Umbilical cord (tissue), 2 donors: ENCODE results near the gene ITPR3. TPM values are rescaled to one million over a fixed set of nuclear protein-coding genes. Genes with fewer than 3 reads are reported as not detected.

Experiments used
- DNase-seq: peaks from one replicate; pipeline ENCODE4 v3.0.0-alpha.2; 2015; ENCODE audit warnings: low spot score
- total RNA-seq: library from RNA; depleted of rRNA; stranded (reverse); fragments of >200 nt; gene quantifications from one replicate; pipeline ENCODE4 v1.2.3, GENCODE V29; 2014; ENCODE audit warnings: low replicate concordance; ENCODE audit not compliant: insufficient read depth

Gene ITPR3
- 4.1 TPM for total RNA-seq

DNA sequence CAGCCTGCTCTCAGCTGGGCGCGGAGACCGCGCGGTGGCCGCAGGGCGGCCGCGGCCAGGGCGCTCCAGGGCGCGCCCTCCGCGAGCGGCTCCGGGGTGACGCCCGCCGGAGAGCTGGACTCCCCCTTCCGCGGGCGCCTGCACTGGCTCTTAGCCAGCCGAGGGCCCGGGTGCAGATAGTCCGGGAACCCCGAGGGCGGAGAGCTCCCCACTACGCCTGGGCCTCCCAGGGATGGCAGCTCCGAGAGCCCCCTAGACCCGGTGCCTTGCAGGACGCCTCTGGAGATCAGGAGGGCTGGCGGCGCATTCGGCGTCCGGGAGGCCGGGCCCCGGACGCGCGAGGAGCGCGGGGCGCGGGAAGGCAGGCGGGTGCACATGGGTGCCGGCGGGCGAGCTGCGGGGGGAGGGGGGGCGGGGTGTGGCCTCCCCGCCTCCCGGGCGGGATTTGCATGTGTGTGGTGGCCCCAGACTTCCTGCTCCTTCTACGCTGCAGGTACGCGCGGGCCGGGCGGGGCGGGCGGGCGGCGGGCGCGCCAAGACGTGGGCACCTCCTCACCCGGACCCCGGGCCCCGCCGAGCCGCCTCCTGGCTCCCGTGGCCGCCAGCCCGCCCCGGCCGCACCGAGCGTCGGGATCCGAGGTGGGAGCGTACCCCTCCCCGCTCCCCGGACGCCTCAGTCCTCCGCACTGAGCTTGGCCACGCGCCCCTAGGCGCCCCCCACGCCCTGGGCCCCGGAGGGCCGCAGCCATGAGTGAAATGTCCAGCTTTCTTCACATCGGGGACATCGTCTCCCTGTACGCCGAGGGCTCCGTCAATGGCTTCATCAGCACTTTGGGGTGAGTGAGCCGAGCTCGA is at the start of gene ITPR3:
Gene ITPR3, plus strand, starts transcription at position 467 of the 855 bp plus-strand sequence. Its CDS starts 281 bp downstream, at position 748.
- DNase-seq, result no peak

DNA sequence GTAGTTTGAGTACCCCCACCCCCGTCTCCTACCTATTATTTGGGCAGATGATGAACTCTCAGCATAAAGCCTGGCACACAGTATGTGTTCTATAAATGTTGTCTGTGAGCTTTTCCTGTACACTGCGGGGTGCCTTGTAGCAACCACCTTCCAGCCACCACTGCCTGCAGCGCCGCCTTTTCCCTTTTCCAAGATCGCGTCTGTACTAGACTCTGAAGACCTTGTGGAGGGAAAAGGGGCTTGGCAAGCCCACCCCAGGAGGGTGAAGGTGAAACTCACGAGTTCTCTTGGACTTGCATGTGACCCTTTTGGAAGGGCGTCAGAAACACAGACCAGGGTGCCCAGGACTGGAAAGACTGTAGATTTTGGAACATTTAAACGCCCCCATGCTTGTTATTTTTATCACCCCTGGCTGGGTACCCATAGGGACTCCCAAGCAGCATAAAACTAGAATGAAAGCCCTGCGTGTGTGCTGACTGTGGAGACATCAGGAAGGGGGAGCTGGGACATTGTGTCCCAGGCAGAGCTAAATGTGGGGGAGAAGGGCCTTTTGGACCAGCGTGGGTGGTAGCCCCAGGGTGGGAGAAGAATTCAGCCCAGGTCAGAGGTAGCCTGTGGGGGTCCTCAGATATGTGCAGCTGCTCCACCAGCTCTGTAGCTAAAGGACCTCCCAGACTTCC is 49.3 kb upstream of the ITPR3 start:
- DNase-seq, result no peak

DNA sequence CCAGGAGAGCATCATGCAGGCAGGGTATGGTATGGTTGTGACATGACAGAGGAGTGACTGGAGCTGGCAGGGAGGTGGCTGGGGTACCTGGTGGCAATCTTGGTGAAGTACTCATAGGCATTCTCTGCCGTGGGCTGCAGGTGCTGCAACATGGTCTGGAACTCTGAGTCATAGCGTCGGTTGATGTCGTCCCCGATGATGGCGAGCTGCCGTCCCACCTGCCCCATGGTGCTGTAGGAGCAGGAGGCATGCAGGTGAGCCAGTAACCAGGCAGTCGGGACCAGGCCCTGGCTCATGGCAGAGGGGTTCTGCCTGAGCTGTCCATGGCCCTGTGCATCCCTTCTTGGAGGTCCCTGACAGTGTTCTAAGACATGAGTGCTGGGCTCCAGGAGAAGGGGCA is 45.9 kb upstream of the ITPR3 start:
- no peak for DNase-seq

DNA sequence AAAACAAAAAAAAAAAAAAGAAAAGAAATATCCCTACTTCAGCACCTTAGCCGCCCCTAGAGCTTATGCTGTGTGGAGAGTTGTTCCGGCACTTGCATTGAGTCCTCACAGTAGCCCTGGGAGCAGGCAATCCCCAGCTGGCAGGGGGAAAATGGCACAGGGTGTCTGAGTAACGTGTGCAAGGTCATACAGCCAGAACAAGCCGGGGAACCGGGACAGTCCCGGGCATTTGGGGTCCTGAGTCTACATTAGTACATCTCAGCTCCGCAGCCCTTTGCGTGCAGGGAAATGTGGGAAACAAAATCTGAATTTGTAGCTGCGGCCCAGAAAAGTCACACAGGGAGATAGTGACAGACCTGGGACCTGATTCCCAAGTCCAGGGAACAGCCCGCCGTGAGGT is 44.5 kb upstream of the ITPR3 start:
- DNase-seq, result no peak

DNA sequence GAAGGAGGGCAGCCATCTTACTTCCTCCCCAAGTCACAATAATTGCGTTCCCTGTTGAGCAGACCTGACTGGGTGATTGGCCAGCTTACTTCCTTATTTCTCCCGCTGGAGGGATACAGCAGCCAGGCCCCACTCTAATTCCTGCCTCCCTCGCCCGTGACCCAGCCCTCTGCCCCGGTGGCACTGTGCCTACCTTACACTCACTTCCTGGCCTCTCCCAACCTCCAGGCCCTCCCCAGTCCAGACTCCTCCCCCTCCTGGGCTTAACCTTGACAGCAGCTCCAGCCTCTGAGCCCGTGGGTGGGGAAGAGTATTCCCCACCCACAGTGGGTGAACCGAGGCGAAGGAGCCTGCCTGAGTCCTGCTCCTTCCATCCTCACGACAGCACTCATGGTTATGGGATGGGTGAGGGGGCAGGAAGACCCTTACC is 44.0 kb upstream of the ITPR3 start:
- DNase-seq, result no peak

DNA sequence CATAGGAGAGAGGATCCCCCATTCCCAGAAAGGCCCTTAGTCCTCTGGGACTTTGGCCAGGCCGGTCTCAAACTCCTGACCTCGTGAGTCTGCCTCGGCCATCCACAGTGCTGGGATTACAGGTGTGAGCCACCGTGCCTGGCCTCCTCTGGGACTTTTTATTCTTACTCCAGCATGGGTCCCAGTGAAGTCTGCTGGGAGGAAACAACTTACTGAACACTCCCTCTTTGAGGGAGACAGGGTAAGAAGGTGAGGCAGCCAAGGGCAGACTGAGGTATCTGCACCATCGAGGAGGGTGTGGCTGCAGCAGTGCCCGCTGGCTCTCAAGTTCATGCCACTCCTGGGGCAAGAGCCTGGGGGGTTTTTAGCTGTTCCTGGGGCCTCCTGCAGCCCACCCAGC is 43.4 kb upstream of the ITPR3 start:
- DNase-seq, result no peak

DNA sequence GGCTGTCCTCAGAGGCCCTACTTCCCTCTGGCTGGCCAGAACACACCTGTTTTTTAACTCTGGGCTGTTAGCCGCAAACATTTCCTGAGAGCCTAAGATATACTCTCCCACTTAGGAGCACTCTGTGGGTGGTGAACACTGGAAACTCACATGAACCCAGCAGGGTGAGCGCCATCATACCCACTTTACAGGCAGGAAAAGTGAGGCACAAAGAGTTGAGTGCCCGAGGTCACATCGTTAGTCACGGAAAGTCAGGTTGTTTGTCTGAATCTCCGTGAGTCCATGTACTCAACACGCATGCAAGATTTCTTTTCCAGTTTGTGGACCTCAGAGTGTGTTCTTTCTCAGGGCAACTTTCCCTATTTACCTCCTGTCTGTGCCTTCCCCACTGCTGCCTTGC is 43.0 kb upstream of the ITPR3 start:
- DNase-seq, result no peak

DNA sequence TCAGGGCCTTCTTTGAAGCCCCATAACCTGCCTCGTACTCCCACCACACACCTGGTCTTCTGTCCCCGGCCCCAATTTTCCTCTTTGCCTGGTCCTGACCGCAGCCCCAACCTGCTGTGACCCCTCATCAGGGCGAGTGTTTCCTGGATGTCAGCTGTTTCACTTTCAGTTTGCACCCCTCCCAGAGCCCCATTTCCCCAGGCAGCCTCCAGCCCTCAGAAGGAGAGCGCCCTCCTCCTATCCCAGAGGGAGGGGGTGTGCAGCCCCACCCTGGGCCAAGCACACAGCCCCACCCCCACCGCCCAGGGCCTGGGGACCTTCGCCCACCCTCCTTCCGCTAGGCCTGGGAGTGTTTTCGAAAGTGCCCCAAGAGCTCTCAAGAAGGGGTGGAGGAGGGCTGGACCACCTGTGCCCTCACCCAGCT is 42.5 kb upstream of the ITPR3 start:
- DNase-seq, result no peak

DNA sequence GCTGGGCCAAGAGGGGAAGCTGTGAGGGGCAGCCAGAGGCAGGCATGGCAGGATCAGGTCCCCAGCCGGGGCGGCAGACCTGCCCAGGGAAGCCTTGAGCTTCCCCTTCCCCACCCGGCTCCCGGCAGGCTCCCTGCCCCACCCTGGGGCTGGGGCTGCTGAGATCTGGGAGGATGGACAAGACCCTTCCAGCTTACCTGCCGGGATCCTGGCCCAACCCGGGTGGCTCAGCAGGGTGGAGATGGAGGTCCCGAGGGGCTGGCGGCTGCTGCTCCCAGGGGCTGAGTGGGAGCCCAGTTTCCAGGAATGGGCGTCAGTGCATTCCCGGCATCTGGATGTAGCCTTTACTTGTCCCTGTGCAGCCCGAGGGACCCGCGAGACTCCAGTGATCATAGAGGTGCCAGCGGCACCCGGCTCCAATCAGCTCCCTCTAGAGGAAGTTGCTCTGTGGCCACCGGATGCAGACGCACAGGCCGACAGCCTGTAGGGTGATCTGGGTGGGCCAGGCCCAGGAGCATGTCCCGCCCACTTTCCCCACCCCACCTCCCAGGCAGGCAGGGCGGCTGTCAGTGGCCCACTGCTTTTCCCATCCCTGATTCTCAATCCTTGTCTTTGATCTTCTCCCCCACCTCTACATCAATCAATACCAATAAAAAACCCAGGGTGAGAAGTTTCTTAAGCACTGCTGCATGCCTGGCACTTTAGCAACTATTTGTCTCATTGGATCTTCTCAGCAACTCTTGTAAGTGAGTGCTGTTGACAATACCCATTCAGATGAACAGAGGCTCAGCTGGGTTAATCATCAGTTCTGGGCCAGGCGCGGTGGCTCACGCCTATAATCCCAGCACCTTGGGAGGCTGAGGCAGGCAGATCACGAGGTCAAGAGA is 41.1 kb upstream of the ITPR3 start, which contains the start of gene BAK1:
Gene BAK1, minus strand, starts transcription at position 449 of the 887 bp plus-strand sequence. CDS start 2,672 bp downstream, outside the sequence.
- peak; percentile 94 for DNase-seq

DNA sequence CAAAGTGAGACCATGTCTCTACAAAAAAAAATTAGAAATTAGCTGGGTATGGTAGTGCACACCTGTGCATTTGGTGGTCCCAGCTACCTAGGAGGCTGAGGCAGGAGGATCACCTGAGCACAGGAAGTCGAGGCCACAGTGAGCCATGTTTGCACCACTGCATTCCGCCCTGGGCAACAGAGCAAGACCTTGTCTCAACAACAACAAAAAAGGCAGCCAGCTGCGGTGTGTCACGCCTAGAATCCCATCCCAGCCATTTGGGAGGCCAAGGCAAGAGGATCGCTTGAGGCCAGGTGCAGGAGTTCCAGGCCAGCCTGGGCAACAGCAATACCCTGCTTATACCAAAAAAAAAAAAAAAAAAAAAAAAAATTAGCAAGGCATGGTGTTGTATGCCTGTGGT is 39.9 kb upstream of the ITPR3 start:
- no peak for DNase-seq

DNA sequence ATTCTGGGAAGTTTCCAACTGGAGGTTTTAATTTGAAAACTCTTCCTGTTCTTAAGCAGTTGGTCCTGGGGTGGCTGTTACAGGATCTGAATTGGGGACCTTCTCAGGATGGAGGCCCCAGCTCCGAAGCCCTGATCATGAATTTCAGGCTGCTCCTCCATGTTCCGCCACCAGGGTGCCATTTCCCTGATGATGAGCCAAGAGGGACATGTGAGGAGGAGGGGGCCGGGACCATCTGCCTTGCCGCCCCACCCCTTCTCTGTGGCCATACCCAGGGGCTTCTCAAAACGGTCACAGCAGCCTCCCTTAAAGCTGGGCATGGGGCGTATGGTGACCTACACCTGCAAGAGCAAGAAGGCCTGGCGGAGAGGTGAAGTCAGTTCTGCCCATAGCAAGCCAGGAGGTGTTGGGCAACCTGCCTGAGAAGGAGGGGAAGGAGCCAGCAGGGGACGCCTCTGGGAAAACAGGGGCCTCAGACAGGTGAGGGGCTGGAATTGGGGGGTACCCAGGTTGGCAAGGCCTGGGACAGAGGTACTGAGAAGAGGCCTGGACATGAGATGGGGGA is 37.4 kb upstream of the ITPR3 start:
- no peak for DNase-seq

DNA sequence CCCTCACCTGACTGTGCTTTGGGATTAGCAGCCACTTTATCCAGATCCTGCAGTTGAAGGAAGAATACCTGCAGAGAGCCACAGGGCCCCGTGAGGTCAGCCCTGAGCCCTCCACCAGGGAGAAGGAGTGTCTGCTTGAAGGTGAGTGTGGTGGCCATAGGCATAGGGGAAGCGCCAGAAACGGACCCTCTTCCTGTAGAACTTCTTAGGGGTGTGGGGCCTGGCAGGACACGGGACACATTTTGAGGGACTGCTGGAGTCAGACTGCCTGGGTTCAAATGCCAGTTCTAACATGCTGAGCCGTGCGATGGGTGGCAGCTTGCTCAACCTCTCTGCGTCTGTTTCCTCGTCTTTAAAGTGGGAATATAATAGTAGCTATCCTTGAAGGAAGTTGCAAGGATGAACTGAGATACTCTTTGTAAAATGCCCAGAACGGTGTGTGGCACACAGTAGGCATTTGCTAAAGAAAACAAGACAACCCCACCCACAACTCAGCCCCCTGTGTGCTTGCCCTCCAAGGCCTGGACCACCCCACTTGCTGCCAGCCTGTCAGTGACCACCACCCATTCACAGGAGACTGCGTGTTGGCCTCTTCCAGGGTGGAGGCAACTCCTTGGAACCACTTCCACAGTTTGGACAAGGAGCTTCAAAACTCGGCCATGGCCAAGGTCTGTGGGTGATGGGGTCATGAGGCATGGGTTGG is 36.3 kb upstream of the ITPR3 start:
- no peak for DNase-seq

DNA sequence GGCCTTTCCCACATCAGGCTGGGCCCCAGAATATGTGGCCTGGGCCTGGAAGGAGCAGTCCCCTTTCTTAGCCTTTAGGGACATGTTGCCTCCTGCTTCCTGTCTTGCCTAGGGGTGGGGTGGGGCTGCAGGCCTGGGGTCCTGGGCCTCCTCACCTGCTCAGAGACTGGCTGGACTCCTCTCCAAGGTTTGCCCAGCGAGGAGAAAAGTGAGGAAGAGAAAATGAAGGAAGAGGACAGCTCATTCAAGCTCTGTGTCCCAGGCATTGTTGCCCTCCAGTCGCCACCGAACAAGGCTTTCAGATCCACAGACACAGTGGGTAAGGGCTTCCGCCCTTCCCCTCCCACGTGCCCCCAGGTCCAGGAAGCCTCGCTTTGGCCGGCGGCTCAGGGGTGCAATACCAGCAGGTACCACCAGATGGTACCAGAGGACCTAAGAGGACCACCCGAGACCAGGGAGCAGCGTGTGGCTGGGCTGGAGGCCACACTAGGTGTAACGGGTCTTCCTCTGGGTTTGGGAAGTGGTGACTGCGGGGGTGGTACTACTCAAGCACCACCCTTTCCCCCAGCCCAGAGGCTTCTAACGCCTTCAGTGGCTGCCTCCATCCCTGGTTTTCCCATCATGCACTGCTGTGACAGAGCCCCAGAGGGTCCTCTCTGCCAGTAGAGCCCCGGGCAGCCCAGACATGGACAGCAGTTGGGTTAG is 35.6 kb upstream of the ITPR3 start:
- DNase-seq, result peak; percentile 79

DNA sequence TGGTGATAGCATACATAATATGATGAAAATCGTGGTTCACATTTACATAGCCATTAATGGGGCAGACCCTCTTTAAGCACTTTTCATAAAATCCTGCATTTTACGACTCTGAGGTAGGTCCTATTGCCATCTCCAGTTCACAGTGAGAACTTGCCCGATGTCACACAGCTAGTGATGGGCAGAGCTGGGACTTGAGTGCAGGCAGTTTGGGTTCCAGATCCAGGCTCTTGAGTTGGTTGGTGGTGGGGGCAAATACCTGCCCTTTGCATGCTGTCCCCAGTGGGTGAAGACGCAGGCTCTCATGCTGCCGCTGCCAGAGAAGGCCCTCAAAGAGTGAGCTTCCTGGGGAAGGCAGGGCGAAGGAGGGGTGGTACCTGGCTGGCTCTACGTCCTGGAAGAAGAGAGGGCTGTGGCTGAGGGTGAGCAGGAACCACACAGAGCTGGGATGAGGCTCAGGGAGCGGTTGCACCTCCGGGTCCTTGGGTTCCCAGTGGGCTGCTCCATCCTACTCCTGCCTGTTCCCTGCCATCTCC is 34.9 kb upstream of the ITPR3 start:
- DNase-seq, result no peak

DNA sequence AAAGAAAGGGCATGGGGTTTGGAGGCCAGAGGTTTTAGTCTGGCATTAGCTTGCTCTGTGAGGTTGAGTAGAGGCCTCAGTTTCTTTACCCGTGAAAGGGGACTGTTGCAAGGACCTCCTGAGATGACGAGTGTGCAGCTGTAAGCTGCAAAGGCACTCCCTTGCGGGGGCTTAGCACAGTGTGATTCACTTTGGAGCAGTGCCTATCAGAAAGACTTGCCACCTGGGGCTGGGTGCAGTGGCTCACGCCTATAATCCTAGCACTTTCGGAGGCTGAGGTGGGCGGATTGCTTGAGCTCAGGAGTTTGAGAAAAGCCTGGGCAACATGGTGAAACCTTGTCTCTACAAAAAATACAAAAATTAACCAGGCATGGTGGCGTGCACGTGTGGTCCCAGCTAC is 33.6 kb upstream of the ITPR3 start:
- DNase-seq, result no peak

DNA sequence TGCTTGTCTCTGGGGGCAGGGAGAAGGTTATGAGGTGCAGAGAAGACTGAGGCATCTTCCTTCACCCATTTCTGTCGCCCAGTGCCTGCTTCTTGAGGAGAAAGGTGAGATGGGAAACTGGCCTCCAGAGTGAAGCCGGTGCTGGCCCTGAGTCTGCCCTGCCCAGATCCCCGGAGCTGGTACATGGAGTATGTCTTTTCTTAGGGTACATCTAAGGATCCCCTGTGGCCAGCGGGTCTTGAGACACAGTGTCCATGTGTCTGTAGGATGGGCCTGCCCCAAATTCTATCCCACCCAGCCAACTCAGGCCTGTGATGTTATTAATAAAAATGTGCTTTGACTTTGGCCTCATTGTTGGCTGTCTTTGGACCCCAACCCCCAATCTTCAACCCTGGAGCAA is 32.2 kb upstream of the ITPR3 start:
- DNase-seq, result no peak

DNA sequence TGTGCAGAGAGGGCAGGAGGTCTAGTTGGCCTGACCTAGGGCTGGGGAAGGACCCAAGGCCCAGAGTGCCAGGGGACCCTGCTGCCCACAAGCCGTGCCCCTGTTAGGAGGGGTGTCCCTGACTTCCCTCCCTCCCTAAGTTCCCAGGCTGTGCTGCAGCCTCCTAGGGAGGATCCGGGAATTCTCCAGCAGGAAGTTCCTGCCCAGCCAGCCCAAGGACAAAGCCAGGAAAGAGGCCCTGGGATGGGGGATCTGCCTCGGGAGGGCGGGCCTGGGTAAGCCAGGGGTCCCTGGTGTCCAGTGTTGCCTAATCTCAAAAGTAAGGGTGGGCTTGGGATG is 31.8 kb upstream of the ITPR3 start:
- peak; percentile 54 for DNase-seq

DNA sequence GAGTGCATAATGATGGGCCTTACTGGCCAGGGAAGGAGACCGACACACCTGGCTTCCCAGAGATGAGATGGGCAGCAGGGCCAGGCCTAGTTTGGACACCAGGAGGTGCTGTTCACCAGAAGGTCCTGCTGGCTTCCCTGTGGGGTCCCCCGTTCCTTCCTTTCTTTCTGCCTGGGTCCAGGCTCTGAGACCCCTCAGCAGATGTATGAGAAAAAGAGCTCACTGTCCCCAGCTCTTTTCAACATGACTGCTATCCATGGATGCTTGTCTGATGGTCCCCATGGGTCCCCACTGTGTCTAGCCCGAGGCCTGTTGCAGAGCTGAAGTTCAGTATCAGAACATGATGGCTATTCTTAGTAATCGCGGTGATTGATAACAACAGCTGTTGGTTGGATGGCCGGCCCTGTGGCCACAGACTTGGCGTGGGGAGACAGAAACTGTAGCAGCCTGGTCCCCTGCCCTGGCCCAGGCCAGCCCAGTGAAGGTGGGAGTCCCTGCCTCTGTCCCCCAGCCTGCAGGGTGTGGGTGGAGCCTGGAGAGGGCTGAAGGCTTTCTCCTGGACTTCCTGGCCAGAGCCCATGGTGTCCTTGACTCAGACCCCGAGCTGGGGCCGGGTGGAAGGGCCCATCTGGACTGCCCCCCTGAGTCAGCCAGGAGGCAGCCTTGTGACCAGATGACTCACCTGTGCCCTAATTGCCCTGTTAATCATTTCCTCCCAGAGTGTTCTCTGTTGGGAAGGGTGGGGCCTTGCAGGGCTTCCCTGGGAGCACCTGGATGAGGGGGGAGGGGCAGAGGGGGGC is 31.2 kb upstream of the ITPR3 start:
- no peak for DNase-seq

DNA sequence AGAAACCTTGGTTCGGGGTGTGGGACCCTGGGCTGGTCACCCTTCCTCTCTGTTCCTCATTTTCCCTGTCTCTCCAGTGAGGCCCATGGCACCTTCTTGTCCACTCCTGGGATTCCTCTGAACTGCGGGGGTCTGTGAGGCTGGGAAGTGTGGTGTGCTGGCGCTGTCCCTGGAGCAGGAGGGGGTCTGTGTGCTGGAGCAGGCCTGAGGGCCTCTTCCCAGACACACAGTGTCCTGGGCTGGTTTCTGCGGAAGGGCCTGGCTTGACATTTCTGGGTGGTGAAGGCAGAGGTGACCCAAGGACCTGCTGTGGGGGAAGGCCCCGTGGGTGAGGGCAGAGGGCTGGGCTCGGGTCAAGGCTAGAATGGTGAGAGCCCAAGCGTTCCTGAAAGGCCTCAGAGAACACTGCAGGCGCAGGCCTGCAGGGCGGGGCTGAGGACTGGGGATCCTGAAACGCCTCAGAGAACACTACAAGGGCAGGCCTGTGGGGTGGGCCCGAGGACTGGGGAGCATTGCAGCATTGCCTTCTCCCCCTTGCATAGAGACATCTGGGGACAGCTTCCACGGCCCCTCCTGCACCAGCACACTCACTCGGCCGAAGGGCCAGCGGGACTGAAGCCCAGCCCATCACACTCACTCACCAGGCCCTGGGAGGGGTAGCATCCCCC is 30.5 kb upstream of the ITPR3 start:
- no peak for DNase-seq
